Progenitor cell of endocrine pancreas (in vitro differentiated cells): ENCODE data around the gene SLC1A5. TPM values are rescaled to one million over a fixed set of nuclear protein-coding genes. Genes with fewer than 3 reads are reported as not detected.
A peak's percentile ranks its signal among the peaks of the same experiment; 100 is the strongest.
"Not testable (repeated sequence)": the region's sequence is repeated elsewhere in the genome, so short reads cannot be mapped to it uniquely, and the experiment has no call there.

Source experiments
- DNase-seq: peaks from one replicate; pipeline ENCODE4 v3.0.0; 2021; ENCODE audit warnings: low spot score; ENCODE audit not compliant: unreplicated experiment
- H3K27ac Mint-ChIP-seq: 2 replicates; pipeline ENCODE4 v1.8.0; 2021; ENCODE audit warnings: mild to moderate bottlenecking, moderate library complexity, mixed read lengths
- H3K27me3 Mint-ChIP-seq: 2 replicates; pipeline ENCODE4 v1.8.0; 2021; ENCODE audit warnings: mixed read lengths
- H3K36me3 Mint-ChIP-seq: 2 replicates; pipeline ENCODE4 v1.8.0; 2022; ENCODE audit warnings: mixed read lengths; ENCODE audit not compliant: insufficient read depth
- H3K4me1 Mint-ChIP-seq: 2 replicates; pipeline ENCODE4 v1.8.0; 2021; ENCODE audit warnings: low read depth, mixed read lengths
- H3K4me3 Mint-ChIP-seq: 2 replicates; pipeline ENCODE4 v1.8.0; 2021; ENCODE audit warnings: low read depth, mild to moderate bottlenecking, moderate library complexity, mixed read lengths
- H3K9me3 Mint-ChIP-seq: 2 replicates; pipeline ENCODE4 v1.8.0; 2021; ENCODE audit warnings: low read depth, mixed read lengths
- CTCF ChIP-seq: fragments of 200-600 bp; sonication (generic); IDR thresholded peaks from one replicate; pipeline ENCODE4 v1.5.0; 2021; ENCODE audit warnings: antibody characterized with exemption, mild to moderate bottlenecking; ENCODE audit not compliant: unreplicated experiment
- total RNA-seq: library from RNA; stranded (reverse); gene quantifications from 2 replicates; pipeline ENCODE4 v1.2.1, GENCODE V29; 2021

Gene SLC1A5
- total RNA-seq, 1 donor from 2014 or later: 24.2 TPM

GRCh38 chr19:46773018-46773399 lies 15.4 kb downstream of the SLC1A5 start:
- peaks cover 17% of the 10 kb centered on the region for H3K4me1 Mint-ChIP-seq
- H3K27me3 Mint-ChIP-seq: no peaks in the 10 kb centered on the region
- H3K36me3 Mint-ChIP-seq: peaks cover 11% of the 10 kb centered on the region
- no peak for DNase-seq
- H3K9me3 Mint-ChIP-seq: no peaks in the 10 kb centered on the region
- TF ChIP-seq CTCF: no peak
- H3K27ac Mint-ChIP-seq: no peak overlapping the region
- H3K4me3 Mint-ChIP-seq: no peak overlapping the region

- Mint-ChIP-seq H3K27me3 (no peaks in the 10 kb centered on the region), H3K4me1 (peaks cover 17% of the 10 kb centered on the region), H3K27ac (no peak overlapping the region), H3K4me3 (no peak overlapping the region), H3K9me3 (no peaks in the 10 kb centered on the region), H3K36me3 (peaks cover 8% of the 10 kb centered on the region)
- no peak for TF ChIP-seq CTCF
- no peak for DNase-seq
Measured at GRCh38 chr19:46772170-46773017, 16.0 kb downstream of the SLC1A5 start.

- H3K4me3 Mint-ChIP-seq, DNase-seq: not testable (repeated sequence)
Measured at GRCh38 chr19:46768746-46769145, 19.6 kb downstream of the SLC1A5 start.

GRCh38 chr19:46766569-46767317 lies 21.7 kb downstream of the SLC1A5 start:
- Mint-ChIP-seq H3K27me3 (no peaks in the 10 kb centered on the region), H3K36me3 (no peaks in the 10 kb centered on the region), H3K4me3 (no peak overlapping the region), H3K4me1 (peaks cover 19% of the 10 kb centered on the region), H3K9me3 (no peaks in the 10 kb centered on the region), H3K27ac (no peak overlapping the region)
- TF ChIP-seq CTCF: peak; percentile 69
- DNase-seq: no peak

More at GRCh38 chr19:46768746-46769145, 19.6 kb downstream of the SLC1A5 start:
- not testable (repeated sequence) for H3K27me3 Mint-ChIP-seq, H3K36me3 Mint-ChIP-seq, H3K9me3 Mint-ChIP-seq
- Mint-ChIP-seq H3K4me1 (peaks cover 19% of the 10 kb centered on the region), H3K27ac (peak overlapping the region; percentile 82)

GRCh38 chr19:46764817-46765291 lies 23.5 kb downstream of the SLC1A5 start:
- H3K9me3 Mint-ChIP-seq: no peaks in the 10 kb centered on the region
- H3K36me3 Mint-ChIP-seq: no peaks in the 10 kb centered on the region
- no peak for TF ChIP-seq CTCF
- no peak for DNase-seq
- H3K4me1 Mint-ChIP-seq: peaks cover 13% of the 10 kb centered on the region
- no peak overlapping the region for H3K27ac Mint-ChIP-seq
- H3K4me3 Mint-ChIP-seq: no peak overlapping the region
- H3K27me3 Mint-ChIP-seq: no peaks in the 10 kb centered on the region
